HG03095 (cell line): ENCODE results near the gene FAM117B.

ENCODE experiments used
- ATAC-seq: cut with Tn5 transposase; IDR thresholded peaks from one replicate; pipeline ENCODE4 v1.9.1; 2021; ENCODE audit warnings: moderate library complexity; ENCODE audit not compliant: unreplicated experiment

FAM117B gene

GRCh38 chr2:202634556-202635427 lies at the start of gene FAM117B:
TSS of gene FAM117B (plus strand) at chr2:202634969. CDS start at chr2:202635188, 219 bp downstream.
- ATAC-seq: peak; percentile 91

- ATAC-seq: peak; percentile 71
Measured at GRCh38 chr2:202588647-202589581, 45.9 kb upstream of the FAM117B start.

GRCh38 chr2:202589582-202589949 lies 45.2 kb upstream of the FAM117B start:
- no peak for ATAC-seq

- no peak for ATAC-seq
Measured at GRCh38 chr2:202592566-202592965, 42.2 kb upstream of the FAM117B start.

GRCh38 chr2:202599105-202599504 lies 35.7 kb upstream of the FAM117B start:
- no peak for ATAC-seq

- ATAC-seq: no peak
Measured at GRCh38 chr2:202599911-202600310, 34.9 kb upstream of the FAM117B start.

- no peak for ATAC-seq
Measured at GRCh38 chr2:202604699-202605098, 30.1 kb upstream of the FAM117B start.

- no peak for ATAC-seq
Measured at GRCh38 chr2:202605174-202605573, 29.6 kb upstream of the FAM117B start.

- peak; percentile 33 for ATAC-seq
Measured at GRCh38 chr2:202608142-202608852, 26.5 kb upstream of the FAM117B start.

- peak; percentile 94 for ATAC-seq
Measured at GRCh38 chr2:202609381-202610145, 25.2 kb upstream of the FAM117B start.

GRCh38 chr2:202610380-202610779 lies 24.4 kb upstream of the FAM117B start:
- ATAC-seq: no peak

GRCh38 chr2:202612145-202612544 lies 22.6 kb upstream of the FAM117B start:
- no peak for ATAC-seq

- no peak for ATAC-seq
Measured at GRCh38 chr2:202613479-202613878, 21.3 kb upstream of the FAM117B start.

GRCh38 chr2:202624133-202624532 lies 10.6 kb upstream of the FAM117B start:
- no peak for ATAC-seq

GRCh38 chr2:202627042-202627441 lies 7.7 kb upstream of the FAM117B start:
- no peak for ATAC-seq

GRCh38 chr2:202628646-202629198 lies 6.0 kb upstream of the FAM117B start:
- no peak for ATAC-seq

GRCh38 chr2:202632682-202633290 lies 2.0 kb upstream of the FAM117B start:
- ATAC-seq: no peak

- ATAC-seq: no peak
Measured at GRCh38 chr2:202633470-202633869, 1.3 kb upstream of the FAM117B start.

- ATAC-seq: peak; percentile 59
Measured at GRCh38 chr2:202635428-202636212, 851 bp downstream of the FAM117B start.
